Measurements from ENCODE around the gene S1PR4. TPM values are rescaled to one million over a fixed set of nuclear protein-coding genes. Genes with fewer than 3 reads are reported as not detected.

S1PR4 gene, protein sequence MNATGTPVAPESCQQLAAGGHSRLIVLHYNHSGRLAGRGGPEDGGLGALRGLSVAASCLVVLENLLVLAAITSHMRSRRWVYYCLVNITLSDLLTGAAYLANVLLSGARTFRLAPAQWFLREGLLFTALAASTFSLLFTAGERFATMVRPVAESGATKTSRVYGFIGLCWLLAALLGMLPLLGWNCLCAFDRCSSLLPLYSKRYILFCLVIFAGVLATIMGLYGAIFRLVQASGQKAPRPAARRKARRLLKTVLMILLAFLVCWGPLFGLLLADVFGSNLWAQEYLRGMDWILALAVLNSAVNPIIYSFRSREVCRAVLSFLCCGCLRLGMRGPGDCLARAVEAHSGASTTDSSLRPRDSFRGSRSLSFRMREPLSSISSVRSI
- total RNA-seq: 1 to 10 TPM in 1 of 7 donors, under 1 TPM in 5, not detected in 1; 0.20 to 1.1 (median 0.49) TPM
- polyA plus RNA-seq: 1 to 10 TPM in 1 of 2 donors, not detected in 1; 1.0 TPM
- long read RNA-seq, donor 1: 0 reads
- long read RNA-seq, donor 2: 0 reads
- long read RNA-seq, donor 3, partial matches to known transcripts: 0 of 2 reads
- long read RNA-seq, donor 3, other reads (novel, unspliced or antisense): 0 of 2 reads

DNA sequence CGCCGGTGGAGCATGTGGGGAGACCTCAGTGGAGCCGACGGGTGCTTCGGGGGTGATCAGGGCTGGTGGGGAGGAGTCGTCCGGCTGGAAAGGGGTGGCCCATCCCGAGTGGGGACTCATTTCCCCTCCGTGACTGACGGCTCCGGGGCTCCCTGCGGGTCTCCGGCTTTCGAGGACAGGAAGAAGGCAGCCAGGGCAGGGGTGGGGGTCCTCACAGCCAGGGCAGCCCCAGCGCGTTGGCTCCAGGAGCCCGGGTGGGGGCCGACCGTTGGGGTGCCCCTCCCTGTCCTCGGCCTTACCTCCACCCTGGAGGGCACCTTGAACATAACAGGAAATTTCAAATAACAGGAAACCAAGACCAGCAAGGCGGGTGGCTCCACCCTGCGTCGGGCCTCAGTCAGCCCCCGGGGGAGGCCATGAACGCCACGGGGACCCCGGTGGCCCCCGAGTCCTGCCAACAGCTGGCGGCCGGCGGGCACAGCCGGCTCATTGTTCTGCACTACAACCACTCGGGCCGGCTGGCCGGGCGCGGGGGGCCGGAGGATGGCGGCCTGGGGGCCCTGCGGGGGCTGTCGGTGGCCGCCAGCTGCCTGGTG, at the start of gene S1PR4:
Gene S1PR4, plus strand, starts transcription at position 393 of the 596 bp plus-strand sequence. Its CDS starts 24 bp downstream, at position 417.
- H3K27me3 ChIP-seq: no peaks in the 10 kb centered on the region
- 75 to 79% (median 76%) methylated on average over 37 to 42 of the region's 42 CpGs for whole genome bisulfite sequencing, 3 donors
- TF ChIP-seq, protein P1, sequence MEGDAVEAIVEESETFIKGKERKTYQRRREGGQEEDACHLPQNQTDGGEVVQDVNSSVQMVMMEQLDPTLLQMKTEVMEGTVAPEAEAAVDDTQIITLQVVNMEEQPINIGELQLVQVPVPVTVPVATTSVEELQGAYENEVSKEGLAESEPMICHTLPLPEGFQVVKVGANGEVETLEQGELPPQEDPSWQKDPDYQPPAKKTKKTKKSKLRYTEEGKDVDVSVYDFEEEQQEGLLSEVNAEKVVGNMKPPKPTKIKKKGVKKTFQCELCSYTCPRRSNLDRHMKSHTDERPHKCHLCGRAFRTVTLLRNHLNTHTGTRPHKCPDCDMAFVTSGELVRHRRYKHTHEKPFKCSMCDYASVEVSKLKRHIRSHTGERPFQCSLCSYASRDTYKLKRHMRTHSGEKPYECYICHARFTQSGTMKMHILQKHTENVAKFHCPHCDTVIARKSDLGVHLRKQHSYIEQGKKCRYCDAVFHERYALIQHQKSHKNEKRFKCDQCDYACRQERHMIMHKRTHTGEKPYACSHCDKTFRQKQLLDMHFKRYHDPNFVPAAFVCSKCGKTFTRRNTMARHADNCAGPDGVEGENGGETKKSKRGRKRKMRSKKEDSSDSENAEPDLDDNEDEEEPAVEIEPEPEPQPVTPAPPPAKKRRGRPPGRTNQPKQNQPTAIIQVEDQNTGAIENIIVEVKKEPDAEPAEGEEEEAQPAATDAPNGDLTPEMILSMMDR (IDR thresholded peaks at IDR 0.05): no peak
- no peaks in the 10 kb centered on the region for H3K36me3 ChIP-seq
- no peak within 1 kb of the TSS for H3K4me3 ChIP-seq
- DNase-seq: peak in 1 of 5 donors; percentile 20
- intact Hi-C loops (cut with DNase I): no loop called here
- H3K4me1 ChIP-seq (ENCODE audit: insufficient read depth): no peaks in the 10 kb centered on the region
- no peak within 1 kb of the TSS for H3K27ac ChIP-seq
- H3K9me3 ChIP-seq: no peaks in the 10 kb centered on the region

DNA sequence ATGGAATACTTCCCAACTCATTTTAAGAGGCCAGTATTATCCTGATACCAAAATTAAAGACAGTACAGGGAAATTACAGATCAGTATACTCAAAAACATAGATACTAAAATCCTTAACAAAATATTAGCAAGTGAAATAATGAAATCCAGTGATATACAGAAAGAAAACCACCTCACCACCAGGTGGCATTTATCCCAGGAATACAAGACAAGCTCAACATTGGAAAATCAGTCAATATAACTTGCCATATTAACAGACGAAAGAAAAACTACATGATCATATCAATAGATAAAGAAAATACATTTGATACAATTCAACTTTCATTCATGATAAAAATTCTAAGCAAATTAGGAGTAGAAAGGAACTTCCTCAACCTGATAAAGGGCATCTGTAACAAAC, 49.5 kb upstream of the S1PR4 start:
- 24 to 51% (median 27%) methylated on average over 1 of the region's 1 CpG for WGBS, 3 donors
- no peak for DNase-seq
- Histone ChIP-seq H3K9me3 (no peaks in the 10 kb centered on the region), H3K27me3 (no peaks in the 10 kb centered on the region), H3K4me3 (no peak overlapping the region), H3K36me3 (no peaks in the 10 kb centered on the region), H3K4me1 (ENCODE audit: insufficient read depth) (peaks cover 11% of the 10 kb centered on the region), H3K27ac (no peak overlapping the region)
- intact Hi-C loops (cut with DNase I): no loop called here
- TF ChIP-seq, protein P1 (IDR thresholded peaks at IDR 0.05): peak in 1 of 3 donors; percentile 34
- TF ChIP-seq EP300 (IDR thresholded peaks at IDR 0.05) (no peak), POLR2A (IDR thresholded peaks at IDR 0.05) (no peak)

DNA sequence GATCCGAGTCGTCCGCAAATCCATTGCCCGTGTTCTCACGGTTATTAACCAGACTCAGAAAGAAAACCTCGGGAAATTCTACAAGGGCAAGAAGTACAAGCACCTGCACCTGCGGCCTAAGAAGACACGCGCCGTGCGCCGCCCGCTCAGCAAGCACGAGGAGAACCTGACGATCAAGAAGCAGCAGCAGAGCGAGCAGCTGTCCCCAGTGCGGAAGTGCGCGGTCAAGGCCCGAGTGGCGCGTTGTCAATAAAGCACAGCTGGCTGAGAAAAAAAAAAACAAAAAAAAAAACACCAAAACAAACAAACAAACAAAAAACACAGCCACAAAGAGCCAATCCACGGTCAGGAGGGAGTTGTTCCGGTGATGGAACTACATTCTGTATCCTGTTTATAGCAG, 47.4 kb upstream of the S1PR4 start:
- H3K4me1 ChIP-seq (ENCODE audit: insufficient read depth): peaks cover 9% of the 10 kb centered on the region
- DNase-seq: peak in 1 of 5 donors; percentile 46
- H3K27ac ChIP-seq: no peak overlapping the region
- no peaks in the 10 kb centered on the region for H3K9me3 ChIP-seq
- WGBS, 3 donors: 88 to 96% (median 95%) methylated on average over 24 of the region's 24 CpGs
- no peaks in the 10 kb centered on the region for H3K27me3 ChIP-seq
- TF ChIP-seq, protein P1 (IDR thresholded peaks at IDR 0.05): no peak
- TF ChIP-seq EP300 (IDR thresholded peaks at IDR 0.05): no peak
- no peak for TF ChIP-seq POLR2A (IDR thresholded peaks at IDR 0.05)
- no peak overlapping the region for H3K4me3 ChIP-seq
- intact Hi-C loops (cut with DNase I): no loop called here
- H3K36me3 ChIP-seq: no peaks in the 10 kb centered on the region

DNA sequence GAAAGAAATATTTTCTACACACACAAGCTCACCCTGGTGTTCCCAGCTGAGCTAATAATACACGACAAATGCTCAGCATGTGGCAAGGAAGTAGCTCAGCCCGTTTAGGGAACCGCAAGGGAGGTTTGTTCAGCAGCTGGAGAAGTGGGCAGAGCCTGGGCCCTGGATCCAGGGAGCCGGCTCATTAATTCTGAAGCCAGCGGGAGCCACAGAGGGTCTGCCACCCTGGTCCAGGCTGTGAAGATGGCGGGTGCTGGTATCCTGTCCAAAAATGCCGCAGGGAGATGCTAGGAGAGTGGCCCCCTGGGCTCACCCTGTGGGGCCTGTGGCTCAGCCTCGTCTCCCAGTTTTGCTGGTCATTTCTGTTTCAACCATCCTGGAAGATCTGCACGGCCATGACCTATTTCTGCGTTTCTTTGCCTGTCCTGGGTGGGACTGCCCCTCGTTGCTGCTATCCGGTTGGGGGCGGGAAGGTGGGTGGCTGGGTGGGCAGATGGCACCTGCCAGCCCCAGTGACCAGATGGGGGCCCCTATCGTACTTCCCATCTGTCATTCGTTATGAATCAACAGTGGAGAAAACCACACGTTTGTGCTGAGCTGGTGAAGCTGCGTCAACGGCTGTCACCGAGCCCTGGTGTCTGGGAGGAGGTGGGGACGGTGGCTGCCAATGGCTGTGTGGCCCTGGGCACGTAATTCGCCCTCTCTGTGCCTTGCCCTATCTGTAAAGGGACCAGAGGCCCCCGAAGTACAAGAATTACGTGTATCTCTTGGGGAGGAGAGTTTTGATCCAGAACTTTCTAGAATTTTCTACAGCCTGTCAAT, 45.4 kb upstream of the S1PR4 start:
- TF ChIP-seq EP300 (IDR thresholded peaks at IDR 0.05): no peak
- TF ChIP-seq, protein P1 (IDR thresholded peaks at IDR 0.05): no peak
- TF ChIP-seq POLR2A (IDR thresholded peaks at IDR 0.05): no peak
- peak in 1 of 5 donors; percentile 36 for DNase-seq
- intact Hi-C loops (cut with DNase I): no loop called here
- H3K27ac ChIP-seq: no peak overlapping the region
- 60 to 76% (median 61%) methylated on average over 22 to 24 of the region's 24 CpGs for WGBS, 3 donors
- H3K27me3 ChIP-seq: no peaks in the 10 kb centered on the region
- H3K4me1 ChIP-seq (ENCODE audit: insufficient read depth): peaks cover 13% of the 10 kb centered on the region
- H3K36me3 ChIP-seq: no peaks in the 10 kb centered on the region
- H3K4me3 ChIP-seq: no peak overlapping the region
- no peaks in the 10 kb centered on the region for H3K9me3 ChIP-seq
